Fibroblast of skin of right quadriceps (primary cell): ENCODE results near the gene SMARCA2.

Experiments used
- DNase-seq: peaks from one replicate; pipeline ENCODE4 v3.0.0-alpha.2; 2013

SMARCA2 gene

DNA sequence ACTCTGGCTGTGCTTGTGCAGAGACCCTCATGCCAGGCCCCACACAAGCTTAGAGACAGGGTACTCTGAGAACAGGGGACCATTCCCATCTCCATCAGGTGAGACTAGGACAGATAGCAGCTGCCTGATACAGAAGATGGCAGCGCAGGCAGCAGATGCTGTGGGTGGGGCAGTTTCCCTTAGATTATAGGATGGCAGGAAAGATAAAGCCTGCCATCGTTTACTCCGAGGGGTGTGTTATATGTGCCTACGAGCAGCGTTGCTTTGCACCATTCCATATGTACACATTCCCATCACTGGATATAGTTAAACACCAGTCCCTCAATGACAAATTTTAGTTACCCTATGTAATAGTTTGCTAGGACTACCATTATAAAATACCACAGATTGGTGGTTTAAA lies 135.2 kb downstream of the SMARCA2 start:
- no peak for DNase-seq

- DNase-seq = no peak
Measured at GRCh38 chr9:2151171-2151570, 136.0 kb downstream of the SMARCA2 start.

GRCh38 chr9:2152966-2153629 lies 138.0 kb downstream of the SMARCA2 start:
- no peak for DNase-seq

DNA sequence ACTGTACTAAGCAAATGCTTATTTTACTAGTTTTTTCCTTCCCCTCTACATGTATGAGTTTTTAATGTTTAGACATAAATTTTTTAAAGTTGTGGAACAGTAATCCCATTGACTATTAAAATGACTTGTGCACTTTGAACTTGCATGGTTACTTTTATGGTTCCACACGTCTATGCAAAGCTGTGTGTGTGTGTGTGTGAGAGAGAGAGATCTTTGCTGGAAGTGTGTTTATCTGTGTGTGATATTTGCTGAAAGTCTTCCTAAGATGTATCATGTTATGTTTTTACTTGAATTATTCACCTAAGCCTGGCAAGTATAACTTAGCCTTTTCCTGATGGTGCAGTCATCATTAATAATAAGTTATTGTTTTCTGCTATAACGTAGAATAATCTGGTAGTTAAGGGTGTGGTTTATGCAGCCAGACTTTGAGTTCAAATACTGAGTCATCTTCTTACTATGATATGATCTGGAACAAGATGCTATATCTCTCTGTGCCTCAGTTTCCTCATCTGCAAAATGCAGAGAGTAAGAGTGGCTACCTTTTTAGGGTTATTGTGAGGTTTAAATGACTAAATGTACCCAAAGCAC lies 138.6 kb downstream of the SMARCA2 start:
- no peak for DNase-seq

DNA sequence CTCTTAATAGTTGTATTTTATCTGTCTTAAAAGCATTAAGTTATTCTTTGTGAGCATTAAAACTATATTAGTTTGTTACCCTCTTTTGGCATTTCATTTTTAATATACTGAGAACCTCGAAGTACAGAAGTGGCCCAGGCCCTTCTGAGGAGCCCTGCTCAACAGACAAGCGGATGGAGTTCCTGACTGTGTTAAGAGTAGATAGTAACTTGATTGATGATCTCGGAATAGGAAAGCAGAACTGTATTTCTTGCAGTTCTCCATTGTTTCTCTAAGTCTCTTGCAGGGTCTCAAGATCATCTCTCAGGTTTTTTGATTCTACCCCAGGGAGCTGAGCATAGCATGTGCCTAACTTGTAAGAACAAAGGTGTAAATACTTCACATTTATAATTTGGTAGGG lies 139.6 kb downstream of the SMARCA2 start:
- DNase-seq = no peak

GRCh38 chr9:2155966-2156365 lies 140.8 kb downstream of the SMARCA2 start:
- DNase-seq = no peak

DNA sequence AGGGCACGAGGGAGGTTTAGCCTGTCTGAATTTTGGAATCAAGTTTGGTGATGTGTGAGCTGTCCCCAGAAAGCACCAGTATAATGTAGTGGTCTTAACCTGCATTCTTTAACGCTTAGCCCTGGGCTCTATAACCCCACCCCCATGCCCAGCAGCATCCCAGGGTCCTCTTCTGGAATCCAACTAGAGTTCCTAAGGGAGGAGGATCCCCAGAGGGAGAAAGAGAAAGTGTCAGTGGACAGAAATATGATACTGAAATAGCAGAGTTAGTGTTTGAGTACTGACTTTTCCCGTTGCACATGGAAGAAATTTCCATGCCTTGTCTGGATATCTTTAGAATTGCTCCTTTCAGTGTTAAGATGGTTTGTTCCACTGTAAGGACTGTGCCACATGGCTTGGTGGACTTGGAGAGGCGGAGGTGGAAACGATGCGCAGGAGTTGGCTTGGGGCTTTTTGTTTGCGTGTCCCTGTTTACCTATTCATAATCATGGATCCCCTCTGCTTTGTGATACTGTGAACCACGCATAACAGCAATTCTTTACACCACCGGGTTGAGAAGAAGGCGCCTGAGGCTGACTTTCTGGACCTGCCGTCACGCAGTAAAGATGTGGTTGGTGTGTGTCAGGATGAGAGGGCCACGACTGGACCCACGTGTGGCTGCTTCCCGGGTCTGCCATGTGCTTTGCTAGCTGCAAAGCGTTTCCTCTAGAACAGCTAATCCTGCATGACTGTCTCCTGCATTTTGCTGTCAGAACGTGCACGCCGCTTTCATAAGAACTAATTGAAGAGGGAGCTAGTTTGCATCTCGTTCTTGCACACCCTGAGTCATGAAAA lies 142.3 kb downstream of the SMARCA2 start:
- DNase-seq = peak; percentile 68

- peak; percentile 79 for DNase-seq
Measured at GRCh38 chr9:2158111-2158610, 143.0 kb downstream of the SMARCA2 start.

GRCh38 chr9:2158766-2159430 lies 143.8 kb downstream of the SMARCA2 start:
- DNase-seq = no peak

DNA sequence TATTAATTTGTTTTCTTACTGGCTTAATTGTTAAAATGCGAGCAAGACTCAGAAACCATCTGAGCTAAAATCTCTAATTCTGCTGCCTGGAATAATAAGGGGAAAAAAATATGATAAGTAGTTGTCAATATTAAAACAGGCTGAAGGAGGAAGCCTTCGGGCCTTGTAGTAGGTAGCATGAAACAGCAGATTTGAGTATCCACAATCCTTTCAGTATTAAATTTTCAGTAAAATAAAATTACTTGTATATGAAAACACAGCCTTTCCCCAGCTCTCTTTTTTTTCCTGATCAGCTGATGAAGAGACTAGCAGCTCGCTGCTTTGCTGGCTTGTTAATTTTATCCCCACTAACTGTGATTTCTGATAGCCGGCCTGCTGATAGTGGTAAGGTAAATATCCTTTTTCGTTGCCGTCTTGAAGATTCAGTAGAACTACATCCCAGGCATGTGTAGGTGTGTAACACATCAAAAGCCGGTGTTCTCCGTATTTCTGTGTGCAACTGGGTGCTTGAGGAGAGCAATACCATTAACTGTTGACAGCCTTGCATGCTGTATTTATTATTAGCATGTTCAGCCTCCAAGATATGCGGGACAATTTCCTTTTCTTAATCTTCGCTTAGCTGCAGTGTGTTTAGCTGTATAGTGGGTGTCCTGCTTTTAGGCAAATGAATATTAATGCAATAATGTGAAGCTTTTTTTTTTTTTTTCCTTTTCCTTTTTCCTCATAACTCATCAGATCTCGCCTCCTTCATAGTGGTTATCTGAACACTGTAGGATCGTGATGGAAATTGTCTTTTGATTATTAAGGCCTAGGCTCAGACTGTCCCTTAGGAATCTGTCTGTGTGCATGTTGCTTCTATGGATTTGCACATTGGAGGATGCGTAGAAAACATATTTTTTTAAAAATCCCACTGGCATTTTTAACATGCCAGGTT lies 144.6 kb downstream of the SMARCA2 start:
- DNase-seq = peak; percentile 14

GRCh38 chr9:2161661-2162060 lies 146.5 kb downstream of the SMARCA2 start:
- no peak for DNase-seq

GRCh38 chr9:2163231-2163885 lies 148.2 kb downstream of the SMARCA2 start:
- no peak for DNase-seq

- no peak for DNase-seq
Measured at GRCh38 chr9:2164268-2164667, 149.1 kb downstream of the SMARCA2 start.

DNA sequence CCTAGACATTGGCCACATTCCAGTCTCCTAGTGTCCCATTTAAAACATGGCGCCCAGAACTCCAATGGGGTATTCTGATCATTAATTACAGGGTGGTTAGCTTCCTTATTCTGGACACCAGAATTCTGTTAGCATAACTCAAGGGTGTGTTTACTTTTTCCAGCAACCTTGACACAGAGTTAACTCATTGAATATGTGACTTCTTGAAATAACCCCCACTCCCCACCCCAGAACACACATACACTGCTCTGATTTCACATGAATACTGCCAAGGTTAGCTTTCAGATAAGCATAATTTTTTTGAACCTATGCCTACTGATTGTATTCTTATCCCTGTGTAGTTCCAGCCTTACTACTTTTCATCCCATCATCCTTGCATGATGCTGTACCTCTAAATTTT lies 151.1 kb downstream of the SMARCA2 start:
- DNase-seq = no peak

DNA sequence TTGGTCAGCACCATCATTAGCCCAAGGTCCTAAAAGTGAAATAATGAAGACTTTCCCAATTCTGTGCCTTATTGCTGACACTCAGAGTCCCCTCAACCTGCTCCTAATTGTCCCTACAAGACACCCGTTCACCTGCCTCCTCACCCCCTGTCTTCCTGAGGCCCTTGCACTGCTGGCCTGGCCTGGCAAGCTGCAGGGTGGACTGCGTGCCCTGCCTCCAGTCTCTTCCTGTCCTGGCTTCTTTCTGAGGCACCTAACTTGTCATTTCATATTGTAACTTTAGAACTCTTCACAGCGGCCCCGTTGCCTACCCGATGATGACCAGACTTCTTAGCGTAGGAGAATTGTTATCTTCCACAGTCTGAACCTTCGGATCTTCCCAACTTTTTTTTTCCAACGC lies 153.9 kb downstream of the SMARCA2 start:
- DNase-seq = no peak

DNA sequence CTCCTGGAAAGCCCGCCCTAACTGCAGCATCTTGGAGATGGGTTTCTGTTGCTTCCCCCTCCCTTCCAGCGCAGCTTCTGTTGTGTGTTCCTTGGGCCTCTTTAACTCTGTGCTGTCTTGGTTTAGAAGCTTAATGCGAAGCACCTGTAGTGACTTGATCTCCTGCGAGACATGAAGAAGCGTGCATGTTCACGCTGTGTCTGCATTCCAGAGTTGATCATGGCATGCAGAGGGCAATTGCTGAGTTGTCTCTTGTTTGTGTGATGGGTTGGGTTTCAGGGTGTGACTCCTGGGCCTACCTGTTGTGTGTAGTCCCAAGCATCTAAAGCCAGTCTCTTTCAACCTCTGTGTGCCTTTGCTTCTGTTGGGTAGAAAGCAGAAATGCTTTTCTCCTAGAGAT lies 155.6 kb downstream of the SMARCA2 start:
- no peak for DNase-seq

DNA sequence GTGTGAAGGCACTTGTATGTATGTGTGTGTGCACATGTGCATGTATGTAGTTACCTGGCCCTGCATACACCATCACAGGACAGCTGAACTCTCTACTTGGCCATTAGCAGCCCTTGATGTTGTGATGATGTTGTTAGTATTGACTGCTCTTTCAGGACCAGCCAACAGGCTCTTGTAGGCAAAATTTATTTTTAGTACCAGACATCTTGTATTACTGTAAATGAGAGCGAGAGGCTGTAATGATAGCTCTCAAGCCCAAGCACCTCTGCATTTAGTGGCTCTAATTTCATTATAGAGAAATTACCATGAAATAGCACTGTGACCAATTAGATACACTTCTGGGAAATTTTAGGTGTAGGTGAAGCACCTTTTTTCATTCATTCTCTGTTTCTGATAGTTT lies 158.0 kb downstream of the SMARCA2 start:
- DNase-seq = no peak

DNA sequence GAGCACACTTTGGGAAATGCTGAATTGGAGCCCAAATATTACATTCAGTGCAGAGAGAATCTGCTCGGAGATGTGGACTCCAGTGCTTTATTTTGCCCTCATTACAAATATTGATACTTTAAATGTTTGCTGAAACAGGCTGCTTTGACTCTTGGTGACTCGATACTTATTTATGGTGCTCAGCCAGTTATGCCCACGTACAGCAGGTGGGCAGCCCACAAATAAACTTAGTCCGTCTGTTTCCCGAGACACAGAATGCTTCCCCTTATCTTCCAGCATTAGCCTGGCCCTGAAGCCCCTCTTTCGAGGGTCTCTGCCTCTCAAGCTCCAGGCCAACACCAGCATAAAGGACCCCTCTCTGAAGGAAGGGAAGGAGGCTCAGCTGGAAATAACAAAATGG lies 158.7 kb downstream of the SMARCA2 start:
- DNase-seq = no peak

- no peak for DNase-seq
Measured at GRCh38 chr9:2174306-2174705, 159.2 kb downstream of the SMARCA2 start.

DNA sequence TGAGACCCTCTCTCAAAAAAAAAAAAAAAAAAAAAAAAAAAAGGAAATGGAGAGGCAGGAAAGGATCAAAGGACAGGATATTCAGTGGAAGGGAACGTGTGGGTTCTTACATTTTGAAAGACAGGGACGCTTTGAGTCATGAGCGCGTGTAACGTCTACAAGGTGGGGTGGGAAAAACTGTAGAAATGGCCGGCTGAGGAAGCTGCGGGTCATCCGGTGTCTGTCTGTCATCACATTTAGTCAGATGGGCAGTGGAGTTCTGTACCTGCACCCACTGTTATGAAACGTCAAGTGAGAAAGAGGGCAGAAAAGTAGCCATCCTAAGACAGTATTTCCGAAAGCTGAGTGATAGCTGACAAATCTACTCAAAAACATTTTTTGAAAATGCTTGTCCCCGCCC lies 159.8 kb downstream of the SMARCA2 start:
- no peak for DNase-seq

GRCh38 chr9:2177121-2177520 lies 162.0 kb downstream of the SMARCA2 start:
- DNase-seq = no peak
